HG02623 (cell line): ENCODE data around the gene FBXL14.

Experiments used
- ATAC-seq: cut with Tn5 transposase; IDR thresholded peaks from one replicate; pipeline ENCODE4 v1.9.1; 2021; ENCODE audit warnings: moderate library complexity; ENCODE audit not compliant: unreplicated experiment

The FBXL14 gene

GRCh38 chr12:1595026-1595561 is 713 bp upstream of the FBXL14 start:
- ATAC-seq = no peak

DNA sequence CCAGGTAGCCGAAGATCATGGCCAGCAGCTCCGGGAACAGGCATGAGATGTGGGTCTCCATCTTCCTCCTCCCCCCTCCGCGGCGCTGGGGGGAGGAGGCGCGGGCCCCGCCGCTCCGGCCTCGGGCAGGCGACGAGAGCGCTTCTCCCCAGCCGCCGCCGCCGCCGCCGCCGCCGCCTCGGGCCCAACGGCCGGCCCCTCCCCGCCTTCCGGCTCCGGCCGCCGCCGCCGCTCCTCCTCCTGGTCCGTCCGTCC is 448 bp downstream of the FBXL14 start:
- no peak for ATAC-seq

GRCh38 chr12:1593174-1594005 is 991 bp downstream of the FBXL14 start:
- peak; percentile 16 for ATAC-seq

GRCh38 chr12:1592444-1593173 is 1.8 kb downstream of the FBXL14 start:
- ATAC-seq = no peak

DNA sequence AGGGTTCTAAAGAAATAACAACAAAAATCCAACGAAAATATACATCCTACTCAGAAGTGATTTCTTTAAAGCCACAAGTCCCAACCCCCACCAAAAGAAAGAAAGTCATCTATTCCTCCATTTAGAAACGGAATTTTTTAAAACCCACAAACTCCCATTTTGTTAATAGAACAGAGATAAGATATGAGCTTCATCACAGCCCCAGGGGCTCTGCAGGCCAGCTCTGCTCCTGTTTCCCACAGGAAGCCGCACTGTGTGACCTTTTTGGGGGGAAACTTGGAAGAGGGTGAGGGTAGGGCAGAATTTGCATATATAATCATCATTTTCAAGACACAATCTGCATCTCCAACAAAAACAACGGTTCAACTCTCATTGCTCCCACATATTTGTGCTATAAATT is 2.8 kb downstream of the FBXL14 start:
- no peak for ATAC-seq

GRCh38 chr12:1591034-1591433 is 3.3 kb downstream of the FBXL14 start:
- ATAC-seq = no peak

DNA sequence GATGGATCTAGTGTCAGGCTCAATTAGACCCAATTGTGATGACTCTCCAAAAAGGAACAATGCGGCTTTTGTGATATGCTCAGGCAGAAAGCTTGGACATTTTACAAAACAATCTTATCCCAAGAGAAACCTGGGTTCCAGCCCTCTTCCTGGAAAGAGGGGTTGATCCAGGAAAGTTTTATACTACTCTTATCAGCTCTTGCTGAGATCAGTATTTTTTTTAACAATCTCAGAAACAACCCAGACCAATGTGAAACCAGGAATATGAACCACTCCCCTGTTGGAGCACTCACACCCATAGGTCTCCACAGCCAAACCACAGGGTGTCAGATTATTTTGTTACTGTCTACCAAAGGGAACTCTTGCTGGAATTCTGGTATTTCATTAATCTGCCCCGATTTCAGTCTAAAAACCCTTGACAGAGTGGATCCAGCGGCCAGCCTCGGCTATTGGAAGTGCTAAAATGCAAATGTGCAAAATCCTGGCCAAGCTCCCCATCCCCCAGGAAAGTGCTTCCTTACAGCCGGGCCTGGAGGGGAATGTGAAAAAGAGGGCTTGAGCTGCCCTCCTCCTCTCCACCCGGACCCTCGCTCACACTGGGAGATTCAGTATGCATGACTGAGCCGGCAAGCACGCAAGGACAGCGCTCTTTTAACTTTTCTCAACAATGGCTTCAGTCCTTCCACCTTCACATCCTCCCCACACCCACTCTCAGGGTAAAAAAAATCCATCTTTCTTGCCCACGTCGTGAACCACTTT is 4.0 kb downstream of the FBXL14 start:
- ATAC-seq = no peak

- no peak for ATAC-seq
Observed at GRCh38 chr12:1588575-1588947, 5.8 kb downstream of the FBXL14 start.

DNA sequence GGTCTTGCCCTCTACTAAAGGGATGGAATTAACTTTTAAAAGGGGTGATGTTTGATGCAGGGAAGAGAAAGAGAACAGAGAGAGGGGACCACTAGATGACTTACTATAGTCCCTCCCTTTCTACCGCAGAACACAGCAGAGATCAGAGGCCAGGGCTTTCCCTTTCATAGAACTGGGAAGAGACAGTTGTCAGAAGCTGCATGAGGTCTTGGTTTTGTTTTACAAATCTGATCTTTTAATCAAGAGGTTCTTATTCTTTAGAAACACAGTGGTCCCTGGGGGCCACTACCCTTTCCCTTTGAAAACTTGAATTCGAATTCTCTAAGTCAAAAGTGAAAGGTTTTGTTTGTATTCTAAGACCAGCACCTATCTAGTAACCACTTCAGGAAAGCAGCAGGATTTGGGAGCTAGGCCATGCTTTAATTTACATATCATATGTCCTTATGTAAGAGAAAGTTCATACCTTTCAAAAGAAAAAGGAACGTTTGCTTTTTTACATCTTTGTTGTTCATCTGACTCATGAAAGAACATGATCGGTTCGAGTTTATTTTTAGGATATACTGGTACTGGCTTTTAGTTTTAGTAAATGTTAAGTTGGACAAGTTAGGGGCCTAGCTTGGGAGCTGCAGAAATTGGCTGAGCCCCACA is 6.3 kb downstream of the FBXL14 start:
- ATAC-seq = no peak

GRCh38 chr12:1584326-1584725 is 10.1 kb downstream of the FBXL14 start:
- no peak for ATAC-seq

GRCh38 chr12:1583421-1584078 is 10.8 kb downstream of the FBXL14 start:
- peak; percentile 58 for ATAC-seq

DNA sequence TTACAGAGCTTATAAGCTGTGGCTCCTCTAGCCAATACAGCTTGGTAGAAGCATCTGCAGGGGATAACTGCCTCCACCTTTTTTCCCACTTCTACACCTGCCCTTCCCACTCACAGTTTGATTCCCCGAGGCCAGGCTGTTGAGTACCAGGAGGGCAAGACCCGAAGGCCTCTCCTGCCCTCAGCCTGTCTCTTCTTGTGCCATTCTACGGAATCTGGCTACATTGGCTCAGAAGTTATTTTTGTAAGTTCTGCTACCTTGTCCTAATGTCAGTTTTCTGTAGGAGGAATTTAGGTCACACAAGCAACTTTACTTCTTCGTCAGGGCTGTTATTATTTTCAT is 11.7 kb downstream of the FBXL14 start:
- ATAC-seq = no peak

DNA sequence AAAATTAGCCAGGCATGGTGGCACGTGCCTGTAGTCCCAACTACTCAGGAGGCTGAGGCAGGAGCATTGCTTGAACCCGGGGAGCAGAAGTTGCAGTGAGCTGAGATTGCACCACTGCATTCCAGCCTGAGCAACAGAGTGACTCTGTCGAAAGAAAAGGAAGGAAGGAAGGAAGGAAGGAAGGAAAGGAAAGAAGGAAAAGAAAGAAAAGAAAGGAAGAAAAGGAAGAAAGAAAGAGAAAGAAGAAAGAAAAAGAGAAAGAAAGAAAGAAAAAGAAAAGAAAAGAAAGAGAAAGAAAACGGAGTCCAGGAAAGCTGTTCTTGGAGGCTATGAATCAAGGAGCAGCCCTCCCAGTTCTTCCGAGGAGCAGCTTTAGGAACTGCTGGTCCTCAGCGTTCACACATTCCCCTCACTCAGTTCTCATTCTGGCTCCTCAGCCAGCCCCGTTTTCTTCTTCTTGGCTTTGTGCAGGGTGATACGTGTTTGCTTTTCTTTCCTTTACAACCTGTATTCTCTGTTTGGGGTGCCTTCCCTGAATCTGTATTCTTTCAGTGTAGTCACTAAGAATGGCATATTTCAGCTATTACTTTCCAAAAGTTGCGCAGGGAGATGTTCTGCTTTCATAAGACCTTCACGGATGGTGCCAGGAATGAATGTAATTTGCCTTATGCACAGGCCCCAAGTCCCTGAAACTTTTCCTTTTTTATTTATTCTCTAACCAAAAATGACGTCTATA is 12.2 kb downstream of the FBXL14 start:
- ATAC-seq = no peak

- no peak for ATAC-seq
Observed at GRCh38 chr12:1580526-1580925, 13.9 kb downstream of the FBXL14 start.

DNA sequence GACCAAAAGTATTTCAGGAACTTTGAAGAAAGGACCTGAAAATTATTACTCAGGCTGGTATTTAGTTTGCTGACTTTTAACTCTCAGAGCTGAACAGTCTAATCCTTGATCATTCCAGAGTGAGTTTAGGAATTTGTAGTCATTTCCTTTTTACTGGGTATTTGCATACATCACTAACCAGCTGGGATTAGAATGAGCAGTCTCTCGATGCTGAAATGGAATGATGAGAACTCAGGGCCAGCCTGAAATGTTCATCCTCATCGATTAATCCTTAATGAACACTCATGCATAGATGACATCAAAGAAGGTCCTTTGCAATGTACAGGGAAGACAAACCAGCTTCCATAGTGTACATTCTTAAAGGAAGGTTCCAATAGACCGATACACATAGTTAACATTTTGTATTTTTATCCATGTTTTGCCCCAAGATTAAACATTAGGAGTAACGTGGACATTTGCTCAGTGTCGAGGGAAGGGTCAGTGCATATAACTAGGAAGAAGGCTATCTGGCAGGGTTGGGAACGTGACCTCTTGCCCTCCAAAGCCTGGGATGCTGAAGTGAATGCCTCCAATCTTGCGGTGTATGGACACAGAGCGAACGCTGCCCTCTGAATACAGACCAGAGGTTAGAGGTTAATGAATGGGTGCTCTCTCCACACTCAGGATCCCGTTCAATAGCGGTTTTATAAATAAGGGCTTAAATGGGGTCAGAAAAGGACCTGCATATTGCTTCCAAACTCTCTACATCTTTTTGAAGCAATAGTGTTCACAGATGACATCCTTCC is 14.5 kb downstream of the FBXL14 start:
- no peak for ATAC-seq

DNA sequence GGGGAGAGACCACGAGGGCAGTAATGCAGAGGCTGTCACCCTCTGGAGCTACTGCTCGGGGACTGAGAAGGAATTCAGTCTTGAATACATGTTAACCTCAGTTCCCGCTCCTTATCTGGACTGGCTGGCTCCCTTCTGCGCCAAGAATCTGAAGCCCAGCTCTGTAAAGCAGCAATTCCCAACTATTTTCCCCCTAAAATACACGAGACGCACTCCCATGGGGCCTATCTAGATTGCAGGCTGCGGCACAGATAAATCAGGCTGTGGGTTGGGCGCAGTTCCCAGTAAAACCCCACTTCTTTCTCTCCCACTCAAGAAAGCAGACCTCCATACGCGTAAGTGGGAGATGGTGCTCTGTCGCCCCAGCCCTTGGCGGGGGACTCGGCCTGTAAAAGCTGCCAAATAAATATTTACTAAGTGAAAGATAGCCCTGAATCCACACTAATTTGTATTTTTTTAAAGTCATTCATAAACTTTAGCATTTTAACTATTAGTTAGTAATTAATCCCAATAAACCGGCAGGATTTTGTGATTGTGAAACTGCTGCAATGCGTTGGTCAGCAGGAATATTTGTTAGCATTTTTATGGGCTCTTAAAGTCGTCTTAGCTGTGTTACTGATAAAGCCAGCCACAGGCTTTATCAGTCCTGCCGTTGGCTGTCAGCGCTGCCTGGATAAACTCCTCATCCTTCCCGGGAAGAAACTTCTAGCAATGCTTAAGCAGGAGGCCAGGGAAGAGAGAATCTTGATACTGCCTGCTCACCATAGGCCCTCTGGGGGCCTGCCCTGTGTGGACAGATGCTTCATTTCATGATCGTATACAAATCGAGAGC is 17.8 kb downstream of the FBXL14 start:
- no peak for ATAC-seq

GRCh38 chr12:1575408-1576401 is 18.7 kb downstream of the FBXL14 start:
- ATAC-seq = no peak
